ENCODE measurements around the gene GRK2.

- TF ChIP-seq CTCF (IDR thresholded peaks at IDR 0.05), result no peak
- TF ChIP-seq POLR2AphosphoS5 (IDR thresholded peaks at IDR 0.05), result no peak
- no peak for TF ChIP-seq POLR2A (IDR thresholded peaks at IDR 0.05)
These were observed 44.8 kb downstream of the GRK2 start for GRCh38 chr11:67311051-67311555.
